ENCODE measurements around the gene USP17L15.
"Not testable (repeated sequence)": the region's sequence is repeated elsewhere in the genome, so short reads cannot be mapped to it uniquely, and the experiment has no call there.

The USP17L15 gene, protein sequence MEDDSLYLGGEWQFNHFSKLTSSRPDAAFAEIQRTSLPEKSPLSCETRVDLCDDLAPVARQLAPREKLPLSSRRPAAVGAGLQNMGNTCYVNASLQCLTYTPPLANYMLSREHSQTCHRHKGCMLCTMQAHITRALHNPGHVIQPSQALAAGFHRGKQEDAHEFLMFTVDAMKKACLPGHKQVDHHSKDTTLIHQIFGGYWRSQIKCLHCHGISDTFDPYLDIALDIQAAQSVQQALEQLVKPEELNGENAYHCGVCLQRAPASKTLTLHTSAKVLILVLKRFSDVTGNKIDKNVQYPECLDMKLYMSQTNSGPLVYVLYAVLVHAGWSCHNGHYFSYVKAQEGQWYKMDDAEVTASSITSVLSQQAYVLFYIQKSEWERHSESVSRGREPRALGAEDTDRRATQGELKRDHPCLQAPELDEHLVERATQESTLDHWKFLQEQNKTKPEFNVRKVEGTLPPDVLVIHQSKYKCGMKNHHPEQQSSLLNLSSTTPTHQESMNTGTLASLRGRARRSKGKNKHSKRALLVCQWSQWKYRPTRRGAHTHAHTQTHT

GRCh38 chr4:9234085-9234484 lies at the start of gene USP17L15:
Gene USP17L15, plus strand, starts transcription at chr4:9234385. Its CDS starts 0 bp downstream, at chr4:9234385.
- DNase-seq: not testable (repeated sequence)

GRCh38 chr4:9210357-9210756 lies 23.8 kb upstream of the USP17L15 start, which contains the start of gene USP17L10:
Gene USP17L10, plus strand, starts transcription at chr4:9210657. Its CDS starts 0 bp downstream, at chr4:9210657.
- not testable (repeated sequence) for DNase-seq

DNA sequence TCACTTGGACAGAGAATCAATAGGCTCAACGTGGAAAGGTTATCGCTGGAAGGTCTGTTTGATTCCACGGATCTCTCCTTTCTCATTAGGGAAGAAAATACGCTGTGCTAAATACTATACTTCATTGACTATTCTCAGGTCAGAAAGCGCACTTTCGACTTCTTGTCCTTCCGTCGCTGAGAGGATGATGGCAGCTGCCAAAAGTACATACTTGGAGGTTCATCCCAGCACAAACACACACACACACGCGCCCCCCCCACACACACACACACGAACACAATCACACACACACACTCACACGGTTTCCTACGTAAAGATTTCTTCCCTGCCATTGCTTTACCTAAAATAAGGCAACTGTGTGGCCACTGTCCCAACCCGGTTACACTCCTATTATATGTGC lies 19.5 kb upstream of the USP17L15 start:
- DNase-seq: not testable (repeated sequence)

DNA sequence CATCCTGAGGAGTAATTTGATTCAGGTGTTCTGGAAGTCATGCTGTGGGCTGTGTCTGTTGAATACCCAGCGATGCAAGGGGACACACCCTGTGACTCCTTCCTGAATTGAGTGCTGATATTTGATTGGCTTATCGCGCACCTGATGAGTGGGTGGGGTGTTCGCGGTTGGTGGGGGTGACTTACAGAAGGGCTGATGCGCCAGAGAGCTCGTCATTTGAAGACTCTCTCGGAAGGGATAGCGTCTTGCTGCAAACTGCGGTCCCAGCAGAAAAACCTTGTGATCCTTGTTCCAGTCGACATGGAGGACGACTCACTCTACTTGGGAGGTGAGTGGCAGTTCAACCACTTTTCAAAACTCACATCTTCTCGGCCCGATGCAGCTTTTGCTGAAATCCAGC lies 19.1 kb upstream of the USP17L15 start, which contains the start of gene USP17L11:
Gene USP17L11 (plus strand): TSS at position 301 of the 400 bp plus-strand sequence. CDS start 0 bp downstream, at position 301.
- DNase-seq: not testable (repeated sequence)

DNA sequence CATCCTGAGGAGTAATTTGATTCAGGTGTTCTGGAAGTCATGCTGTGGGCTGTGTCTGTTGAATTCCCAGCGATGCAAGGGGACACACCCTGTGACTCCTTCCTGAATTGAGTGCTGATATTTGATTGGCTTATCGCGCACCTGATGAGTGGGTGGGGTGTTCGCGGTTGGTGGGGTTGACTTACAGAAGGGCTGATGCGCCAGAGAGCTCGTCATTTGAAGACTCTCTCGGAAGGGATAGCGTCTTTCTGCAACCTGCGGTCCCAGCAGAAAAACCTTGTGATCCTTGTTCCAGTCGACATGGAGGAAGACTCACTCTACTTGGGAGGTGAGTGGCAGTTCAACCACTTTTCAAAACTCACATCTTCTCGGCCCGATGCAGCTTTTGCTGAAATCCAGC lies 14.3 kb upstream of the USP17L15 start, which contains the start of gene USP17L12:
Gene USP17L12 (plus strand): TSS at position 301 of the 400 bp plus-strand sequence. CDS start 0 bp downstream, at position 301.
- DNase-seq: not testable (repeated sequence)

DNA sequence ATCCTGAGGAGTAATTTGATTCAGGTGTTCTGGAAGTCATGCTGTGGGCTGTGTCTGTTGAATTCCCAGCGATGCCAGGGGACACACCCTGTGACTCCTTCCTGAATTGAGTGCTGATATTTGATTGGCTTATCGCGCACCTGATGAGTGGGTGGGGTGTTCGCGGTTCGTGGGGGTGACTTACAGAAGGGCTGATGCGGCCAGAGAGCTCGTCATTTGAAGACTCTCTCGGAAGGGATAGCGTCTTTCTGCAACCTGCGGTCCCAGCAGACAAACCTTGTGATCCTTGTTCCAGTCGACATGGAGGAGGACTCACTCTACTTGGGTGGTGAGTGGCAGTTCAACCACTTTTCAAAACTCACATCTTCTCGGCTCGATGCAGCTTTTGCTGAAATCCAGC lies 9.6 kb upstream of the USP17L15 start, which contains the start of gene USP17L13:
Gene USP17L13 (plus strand): TSS at position 301 of the 400 bp plus-strand sequence. CDS start 0 bp downstream, at position 301.
- not testable (repeated sequence) for DNase-seq

- DNase-seq: peak; percentile 8
Measured at GRCh38 chr4:9230249-9230648, 3.9 kb upstream of the USP17L15 start.

DNA sequence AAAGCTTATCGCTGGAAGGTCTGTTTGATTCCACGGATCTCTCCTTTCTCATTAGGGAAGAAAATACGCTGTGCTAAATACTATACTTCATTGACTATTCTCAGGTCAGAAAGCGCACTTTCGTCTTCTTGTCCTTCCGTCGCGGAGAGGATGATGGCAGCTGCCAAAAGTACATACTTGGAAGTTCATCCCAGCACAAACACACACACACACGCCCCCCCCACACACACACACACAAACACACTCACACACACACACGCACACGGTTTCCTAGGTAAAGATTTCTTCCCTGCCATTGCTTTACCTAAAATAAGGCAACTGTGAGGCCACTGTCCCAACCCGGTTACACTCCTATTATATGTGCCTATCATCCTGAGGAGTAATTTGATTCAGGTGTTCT lies 4.3 kb downstream of the USP17L15 start:
- not testable (repeated sequence) for DNase-seq

- not testable (repeated sequence) for DNase-seq
Measured at GRCh38 chr4:9243579-9243978, 9.4 kb downstream of the USP17L15 start, which contains the start of gene USP17L17. Gene USP17L17, plus strand, starts transcription at chr4:9243879. Its CDS starts 0 bp downstream, at chr4:9243879.

DNA sequence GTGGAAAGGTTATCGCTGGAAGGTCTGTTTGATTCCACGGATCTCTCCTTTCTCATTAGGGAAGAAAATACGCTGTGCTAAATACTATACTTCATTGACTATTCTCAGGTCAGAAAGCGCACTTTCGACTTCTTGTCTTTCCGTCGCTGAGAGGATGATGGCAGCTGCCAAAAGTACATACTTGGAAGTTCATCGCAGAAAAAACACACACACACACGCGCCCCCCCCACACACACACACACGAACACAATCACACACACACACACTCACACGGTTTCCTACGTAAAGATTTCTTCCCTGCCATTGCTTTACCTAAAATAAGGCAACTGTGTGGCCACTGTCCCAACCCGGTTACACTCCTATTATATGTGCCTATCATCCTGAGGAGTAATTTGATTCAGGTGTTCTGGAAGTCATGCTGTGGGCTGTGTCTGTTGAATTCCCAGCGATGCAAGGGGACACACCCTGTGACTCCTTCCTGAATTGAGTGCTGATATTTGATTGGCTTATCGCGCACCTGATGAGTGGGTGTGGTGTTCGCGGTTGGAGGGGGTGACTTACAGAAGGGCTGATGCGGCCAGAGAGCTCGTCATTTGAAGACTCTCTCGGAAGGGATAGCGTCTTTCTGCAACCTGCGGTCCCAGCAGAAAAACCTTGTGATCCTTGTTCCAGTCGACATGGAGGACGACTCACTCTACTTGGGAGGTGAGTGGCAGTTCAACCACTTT lies 13.9 kb downstream of the USP17L15 start, which contains the start of gene USP17L18:
Gene USP17L18 (plus strand): TSS at position 678 of the 728 bp plus-strand sequence. CDS start 0 bp downstream, at position 678.
- not testable (repeated sequence) for DNase-seq

DNA sequence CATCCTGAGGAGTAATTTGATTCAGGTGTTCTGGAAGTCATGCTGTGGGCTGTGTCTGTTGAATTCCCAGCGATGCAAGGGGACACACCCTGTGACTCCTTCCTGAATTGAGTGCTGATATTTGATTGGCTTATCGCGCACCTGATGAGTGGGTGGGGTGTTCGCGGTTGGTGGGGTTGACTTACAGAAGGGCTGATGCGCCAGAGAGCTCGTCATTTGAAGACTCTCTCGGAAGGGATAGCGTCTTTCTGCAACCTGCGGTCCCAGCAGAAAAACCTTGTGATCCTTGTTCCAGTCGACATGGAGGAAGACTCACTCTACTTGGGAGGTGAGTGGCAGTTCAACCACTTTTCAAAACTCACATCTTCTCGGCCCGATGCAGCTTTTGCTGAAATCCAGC lies 18.9 kb downstream of the USP17L15 start, which contains the start of gene USP17L19:
Gene USP17L19 (plus strand): TSS at position 301 of the 400 bp plus-strand sequence. CDS start 0 bp downstream, at position 301.
- not testable (repeated sequence) for DNase-seq

- DNase-seq: not testable (repeated sequence)
Measured at GRCh38 chr4:9257824-9258223, 23.6 kb downstream of the USP17L15 start, which contains the start of gene USP17L20. Gene USP17L20, plus strand, starts transcription at chr4:9258124. Its CDS starts 0 bp downstream, at chr4:9258124.

DNA sequence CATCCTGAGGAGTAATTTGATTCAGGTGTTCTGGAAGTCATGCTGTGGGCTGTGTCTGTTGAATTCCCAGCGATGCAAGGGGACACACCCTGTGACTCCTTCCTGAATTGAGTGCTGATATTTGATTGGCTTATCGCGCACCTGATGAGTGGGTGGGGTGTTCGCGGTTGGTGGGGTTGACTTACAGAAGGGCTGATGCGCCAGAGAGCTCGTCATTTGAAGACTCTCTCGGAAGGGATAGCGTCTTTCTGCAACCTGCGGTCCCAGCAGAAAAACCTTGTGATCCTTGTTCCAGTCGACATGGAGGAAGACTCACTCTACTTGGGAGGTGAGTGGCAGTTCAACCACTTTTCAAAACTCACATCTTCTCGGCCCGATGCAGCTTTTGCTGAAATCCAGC lies 28.4 kb downstream of the USP17L15 start, which contains the start of gene USP17L21:
Gene USP17L21 (plus strand): TSS at position 301 of the 400 bp plus-strand sequence. CDS start 0 bp downstream, at position 301.
- not testable (repeated sequence) for DNase-seq

GRCh38 chr4:9267319-9267718 lies 33.1 kb downstream of the USP17L15 start, which contains the start of gene USP17L22:
Gene USP17L22, plus strand, starts transcription at chr4:9267619. Its CDS starts 0 bp downstream, at chr4:9267619.
- DNase-seq: not testable (repeated sequence)

- DNase-seq: not testable (repeated sequence)
Measured at GRCh38 chr4:9271719-9272118, 37.5 kb downstream of the USP17L15 start.

Measured in activated CD4-positive, CD25-positive, alpha-beta regulatory T cell treated with anti-CD3 and anti-CD28 coated beads, Interleukin-2, amount 50 U/mL, for 72 hours (primary cell).